NCI-H1048 (cell line): ENCODE measurements around the gene SETD1A.

Experiments
- DNase-seq: peaks from one replicate; lab custom pipeline; 2025; lab: John Stamatoyannopoulos, UW

Gene SETD1A

DNA sequence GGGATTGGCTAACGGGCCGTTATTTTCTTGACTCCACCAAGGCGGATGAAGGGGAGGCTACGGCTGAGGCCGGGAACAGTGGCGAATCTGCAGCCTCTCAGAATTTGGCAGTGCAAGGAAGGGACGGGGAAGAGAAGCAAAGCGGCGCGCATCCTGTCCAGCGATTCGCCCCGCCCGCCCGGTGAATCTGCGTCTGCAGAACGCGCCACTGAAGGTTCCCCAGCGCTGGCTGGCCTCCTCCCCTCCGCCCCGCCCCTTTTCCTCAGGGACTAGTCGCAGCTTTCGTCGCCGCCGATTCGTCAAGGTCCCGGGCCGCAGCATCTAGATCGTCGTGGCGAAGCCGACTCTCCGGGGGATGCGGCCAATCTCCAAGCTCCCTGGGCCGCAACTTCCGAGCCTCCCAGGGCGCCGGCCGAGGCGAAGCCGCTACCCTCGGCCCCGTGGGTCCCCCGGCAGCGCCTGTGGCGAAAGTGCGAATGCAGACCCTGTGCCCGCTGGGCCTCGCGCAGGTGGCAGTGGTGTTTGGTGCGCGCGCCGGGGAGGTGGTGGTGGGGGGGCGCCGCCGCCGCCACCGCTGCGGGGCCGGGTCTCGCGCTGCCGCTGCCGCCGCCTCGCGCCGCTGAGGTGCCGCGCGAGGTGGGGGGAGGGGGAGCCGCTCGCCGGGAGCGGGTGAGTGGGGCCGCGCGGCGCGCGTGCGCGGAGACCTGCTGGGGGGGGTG is at the start of gene SETD1A:
Gene SETD1A, plus strand, starts transcription at position 299 of the 719 bp plus-strand sequence. CDS start 978 bp downstream, outside the sequence.
- DNase-seq = peak; percentile 72

DNA sequence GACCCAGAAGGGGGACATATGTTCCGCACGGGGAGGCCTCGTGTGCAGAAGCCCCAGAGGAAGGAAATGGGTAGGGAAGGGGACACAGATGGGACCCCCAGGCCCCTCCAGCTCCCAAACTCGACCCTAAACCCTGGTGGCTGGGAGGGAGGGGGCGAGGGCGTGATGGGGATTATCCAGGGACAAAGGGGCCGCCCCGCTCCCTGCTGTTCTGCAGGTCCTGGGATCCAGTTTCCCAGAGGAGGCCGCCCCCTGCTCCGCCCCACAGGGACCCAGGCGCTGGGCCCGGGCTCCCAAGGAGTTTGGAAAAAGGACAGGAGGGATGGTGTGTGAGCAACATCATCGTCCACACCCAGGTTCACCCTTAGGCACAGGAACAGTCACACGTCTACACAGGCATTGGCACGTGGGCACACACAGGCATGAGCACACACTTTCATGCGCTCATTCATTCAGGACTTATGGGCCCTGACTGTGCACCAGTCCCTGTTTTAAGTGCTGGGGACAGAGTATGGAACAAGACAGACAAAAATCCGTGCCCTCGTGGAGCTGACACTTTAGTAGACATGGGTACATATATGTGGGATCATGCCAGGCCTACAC is 47.0 kb upstream of the SETD1A start:
- no peak for DNase-seq

DNA sequence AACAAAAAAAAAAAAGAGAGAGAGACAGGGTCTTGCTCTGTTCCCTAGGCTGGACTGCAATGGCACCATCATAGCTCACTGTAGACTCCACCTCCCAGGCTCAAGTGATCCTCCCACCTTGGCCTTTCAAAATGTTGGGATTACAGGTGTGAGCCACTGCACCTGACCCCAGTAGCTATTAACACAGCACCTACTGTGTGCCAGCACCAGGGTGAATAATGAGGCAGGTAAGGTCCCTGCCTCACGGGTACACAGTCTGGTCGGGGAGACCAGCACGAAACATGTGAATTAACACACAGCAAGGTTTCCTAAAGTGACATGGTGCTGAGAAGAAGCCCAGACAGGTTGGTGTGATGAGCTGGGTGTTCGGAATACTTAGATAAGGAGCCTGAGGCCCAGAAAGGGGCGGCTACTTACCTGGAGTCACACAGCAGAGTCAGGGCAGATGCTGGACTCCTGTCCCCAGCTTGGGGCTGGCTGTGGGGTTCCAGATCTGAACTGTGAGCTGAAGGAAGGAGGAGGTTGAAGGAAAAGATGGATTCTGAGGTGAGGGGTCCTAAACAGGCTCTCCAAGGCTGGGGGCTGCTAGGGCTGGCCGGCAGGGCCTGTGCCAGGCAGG is 44.7 kb upstream of the SETD1A start:
- DNase-seq = no peak

DNA sequence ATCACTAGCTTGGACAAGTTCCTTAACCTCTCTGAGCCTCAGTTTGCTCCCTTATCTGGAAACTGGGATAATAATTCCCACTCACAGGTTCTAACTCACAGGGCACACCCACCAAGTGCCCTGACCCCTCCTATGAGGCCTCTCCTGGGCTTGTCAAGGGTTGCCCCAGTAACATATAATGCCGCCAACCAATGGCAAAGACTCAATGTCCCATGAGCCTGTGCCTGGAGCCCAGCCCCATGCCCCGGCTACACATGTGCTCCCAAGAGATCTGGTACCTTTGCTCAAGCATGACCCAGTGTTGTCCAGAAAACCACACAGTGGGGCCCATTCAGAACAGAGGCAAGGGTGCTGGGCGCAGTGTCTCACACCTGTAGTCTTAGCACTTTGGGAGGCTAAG is 42.7 kb upstream of the SETD1A start:
- no peak for DNase-seq

DNA sequence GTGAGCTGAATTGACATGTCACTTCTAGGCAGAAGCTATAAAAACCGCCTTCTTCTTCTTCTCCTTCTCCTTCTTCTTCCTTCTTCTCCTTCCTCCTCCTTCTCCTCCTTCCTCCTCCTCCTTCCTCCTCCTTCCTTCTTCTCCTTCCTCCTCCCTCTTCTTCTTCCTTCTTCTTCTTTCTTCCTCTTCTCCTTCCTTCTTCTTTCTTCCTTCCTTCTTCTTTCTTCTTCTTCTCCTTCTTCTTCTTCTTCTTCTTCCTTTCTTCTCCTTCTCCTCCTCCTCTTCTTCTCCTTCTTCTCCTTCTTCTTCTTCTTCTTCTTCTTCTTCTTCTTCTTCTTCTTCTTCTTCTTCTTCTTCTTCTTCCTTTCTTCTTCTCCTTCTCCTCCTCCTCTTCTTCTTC is 38.9 kb upstream of the SETD1A start:
- DNase-seq = no peak

DNA sequence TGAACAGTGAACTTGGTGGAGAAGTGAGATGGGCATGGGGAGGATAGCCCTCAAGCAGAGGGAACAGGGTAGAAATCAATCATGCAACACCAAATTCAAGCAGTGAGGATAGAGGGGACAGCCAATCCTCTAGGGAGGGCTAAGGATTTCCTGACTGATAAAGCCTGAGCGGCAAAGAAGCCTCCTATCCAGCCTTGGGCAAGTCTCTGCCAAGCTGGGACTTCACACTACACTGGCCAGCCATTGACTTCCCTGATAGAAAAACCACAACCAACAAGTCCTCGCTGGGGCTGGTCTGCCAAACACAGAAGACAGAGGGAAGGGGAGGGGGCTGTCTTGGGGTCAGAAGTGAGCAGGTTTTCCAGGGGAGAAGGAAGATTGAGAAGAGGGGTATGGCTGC is 36.7 kb upstream of the SETD1A start:
- no peak for DNase-seq

DNA sequence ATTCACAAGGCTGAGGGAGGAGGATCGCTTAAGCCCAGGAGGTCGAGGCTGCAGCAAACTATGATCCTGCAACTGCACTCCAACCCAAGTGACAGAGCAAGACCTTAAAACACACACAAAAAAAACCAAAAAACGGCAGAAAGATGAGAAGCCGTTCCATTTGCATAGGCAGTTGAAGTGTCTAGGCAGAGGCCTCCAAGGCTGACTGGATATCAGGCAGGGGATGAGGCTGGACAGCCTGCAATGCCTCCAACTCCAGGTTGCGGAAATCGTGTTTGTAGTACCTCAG is 36.2 kb upstream of the SETD1A start:
- no peak for DNase-seq

DNA sequence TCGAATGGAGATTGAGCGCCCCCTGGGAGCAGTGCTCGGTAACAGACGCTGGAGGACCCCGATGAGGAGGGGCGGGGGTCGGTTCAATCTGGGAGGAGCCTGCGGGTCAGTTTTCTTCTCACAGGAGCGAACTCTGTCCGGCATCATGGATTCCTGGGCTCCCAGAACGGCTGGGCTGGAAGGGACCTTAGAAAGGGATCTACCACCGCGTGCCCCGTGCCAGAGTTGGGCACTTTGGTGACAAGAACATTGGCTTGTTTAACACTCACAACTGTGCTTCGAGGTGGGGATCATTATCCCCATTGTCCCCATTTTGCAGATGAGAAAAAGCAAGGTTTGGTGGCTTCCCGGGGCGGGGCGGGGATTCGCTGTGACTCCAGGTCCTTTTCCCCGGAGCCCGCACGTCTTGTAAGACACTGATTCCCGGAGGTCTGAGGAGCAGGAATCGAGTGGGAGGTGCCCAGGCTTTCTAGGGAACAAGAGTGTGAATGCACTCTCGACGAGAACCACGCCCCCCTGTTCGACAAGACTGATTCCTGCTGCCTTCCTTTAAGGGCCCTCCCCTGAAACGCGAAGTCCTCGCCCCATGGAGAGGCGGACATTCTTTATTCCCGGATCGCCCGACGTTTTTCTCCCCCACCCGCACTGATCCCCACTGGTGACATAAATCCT is 35.7 kb upstream of the SETD1A start:
- DNase-seq = peak; percentile 25

DNA sequence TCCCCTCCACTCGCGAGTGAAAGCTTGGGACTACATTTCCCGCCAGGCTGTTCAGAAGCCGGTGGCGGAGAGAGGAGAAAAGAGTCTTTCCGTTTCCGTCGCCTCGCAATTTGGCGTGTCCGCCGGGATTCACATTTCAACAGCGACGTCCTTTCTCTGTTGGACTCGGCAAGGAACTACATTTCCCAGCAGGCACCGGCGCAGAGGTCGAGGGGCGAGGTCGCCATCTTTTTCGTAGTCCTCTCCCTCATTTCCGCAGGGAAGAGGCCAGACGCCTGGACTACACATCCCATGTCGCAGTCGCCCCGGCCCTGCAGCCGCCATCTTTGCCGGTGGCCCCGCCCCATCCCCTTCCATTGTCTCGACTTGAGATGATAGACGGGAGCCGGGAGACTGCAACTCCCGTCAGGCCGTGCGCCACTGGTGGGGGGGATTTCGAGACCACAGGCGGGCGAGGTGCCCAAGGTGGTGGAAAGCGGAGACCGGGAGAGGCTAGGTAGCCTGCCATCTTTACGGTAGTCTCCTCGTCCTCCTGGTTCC is 35.1 kb upstream of the SETD1A start:
- peak; percentile 86 for DNase-seq

DNA sequence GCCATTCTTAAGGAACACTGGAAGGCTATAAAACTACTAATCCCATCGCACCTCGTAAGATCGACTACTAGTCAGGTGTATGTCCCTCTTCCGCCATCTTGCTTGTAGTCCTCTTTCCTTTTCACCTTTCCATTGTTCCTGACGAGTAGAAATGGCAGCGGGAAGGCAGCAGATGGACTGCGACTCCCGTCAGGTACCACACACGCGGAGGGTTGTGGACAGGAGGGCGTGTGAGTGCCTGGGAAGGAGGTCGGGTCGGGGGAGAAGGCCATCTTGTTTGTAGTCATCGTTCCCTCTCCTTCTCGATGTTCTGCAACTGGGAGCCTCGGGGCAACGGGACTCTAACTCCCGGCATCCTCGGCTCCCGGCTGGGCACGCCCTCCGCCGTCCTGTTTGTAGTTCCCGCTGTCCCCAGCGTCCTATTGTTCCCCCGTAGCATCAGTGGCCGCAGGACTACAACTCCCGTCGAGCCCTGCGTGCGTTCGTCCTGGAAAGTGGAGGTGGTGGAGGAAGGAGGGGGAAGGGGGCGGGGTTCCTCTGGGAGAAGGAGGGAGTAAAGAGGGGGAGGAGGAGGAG is 34.5 kb upstream of the SETD1A start:
- peak; percentile 87 for DNase-seq

DNA sequence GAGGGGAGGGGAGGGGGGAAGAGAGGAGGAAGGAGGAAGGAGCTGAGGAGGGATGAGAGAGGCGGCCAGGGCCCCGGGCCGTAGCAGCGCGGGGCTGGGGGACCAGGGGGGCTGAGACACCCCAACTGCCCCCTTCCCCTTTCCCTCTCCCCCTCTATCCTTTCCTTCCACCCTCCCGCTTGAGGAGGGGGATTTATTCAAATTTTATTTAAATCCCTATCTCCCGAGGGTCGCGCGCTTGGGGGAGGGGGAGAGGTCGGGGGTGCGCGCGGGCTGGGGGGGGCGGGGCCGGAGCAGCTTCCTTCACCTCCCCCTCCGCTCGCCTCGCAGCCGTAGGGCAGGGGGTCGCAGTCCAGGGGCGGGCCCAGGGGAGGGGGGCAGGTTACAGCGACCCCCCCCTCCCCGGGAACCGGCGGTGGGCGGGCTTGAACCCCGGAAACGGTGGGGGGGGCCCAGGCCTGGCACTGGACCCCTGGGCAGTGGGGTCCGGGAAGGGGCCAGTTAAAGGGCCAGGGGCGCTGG is 33.9 kb upstream of the SETD1A start, which contains the start of gene FBXL19:
Gene FBXL19, plus strand, starts transcription at position 19 of the 522 bp plus-strand sequence. CDS start 2,183 bp downstream, outside the sequence.
- DNase-seq = no peak

DNA sequence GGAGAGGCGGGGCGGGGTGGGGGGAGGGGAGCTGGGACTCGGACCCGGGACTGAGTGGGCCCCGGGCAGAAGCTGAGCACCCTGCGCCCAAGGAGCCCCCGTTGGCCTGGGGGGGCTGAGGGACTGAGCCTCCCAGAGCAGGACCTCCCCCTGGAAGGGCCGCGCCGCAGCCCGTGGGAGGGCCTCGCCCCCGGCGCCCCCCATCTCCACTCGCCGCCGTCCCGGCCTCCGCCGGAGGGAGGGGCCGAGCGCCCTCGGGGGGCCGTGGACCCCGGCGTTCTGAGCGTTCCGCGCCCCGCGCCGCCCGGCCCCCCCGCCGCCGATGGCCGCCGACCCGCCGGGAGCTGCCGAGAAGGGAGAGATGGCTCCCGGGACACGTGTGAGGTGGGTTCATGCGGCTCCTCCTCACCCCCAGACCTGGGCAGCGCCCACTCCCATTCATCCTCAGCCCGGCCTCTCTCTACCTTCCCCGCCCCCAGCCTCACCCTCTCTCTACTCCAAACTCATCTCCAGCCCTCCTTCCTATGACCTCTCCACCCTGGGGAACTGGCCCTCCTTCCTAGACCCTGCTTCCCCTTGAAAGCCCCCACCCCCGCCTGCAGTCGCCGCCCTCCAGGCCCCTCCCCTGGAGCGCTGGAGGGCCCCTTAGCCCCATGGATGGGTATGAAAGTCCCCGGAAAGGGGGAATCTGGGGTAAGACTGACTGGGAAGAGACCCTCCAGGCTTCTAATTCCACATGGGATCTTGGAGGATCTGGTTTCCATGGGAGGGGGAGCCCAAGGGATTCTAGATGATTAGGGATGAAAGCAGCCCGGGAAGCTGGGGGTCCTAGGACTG is 33.3 kb upstream of the SETD1A start:
- DNase-seq = no peak

DNA sequence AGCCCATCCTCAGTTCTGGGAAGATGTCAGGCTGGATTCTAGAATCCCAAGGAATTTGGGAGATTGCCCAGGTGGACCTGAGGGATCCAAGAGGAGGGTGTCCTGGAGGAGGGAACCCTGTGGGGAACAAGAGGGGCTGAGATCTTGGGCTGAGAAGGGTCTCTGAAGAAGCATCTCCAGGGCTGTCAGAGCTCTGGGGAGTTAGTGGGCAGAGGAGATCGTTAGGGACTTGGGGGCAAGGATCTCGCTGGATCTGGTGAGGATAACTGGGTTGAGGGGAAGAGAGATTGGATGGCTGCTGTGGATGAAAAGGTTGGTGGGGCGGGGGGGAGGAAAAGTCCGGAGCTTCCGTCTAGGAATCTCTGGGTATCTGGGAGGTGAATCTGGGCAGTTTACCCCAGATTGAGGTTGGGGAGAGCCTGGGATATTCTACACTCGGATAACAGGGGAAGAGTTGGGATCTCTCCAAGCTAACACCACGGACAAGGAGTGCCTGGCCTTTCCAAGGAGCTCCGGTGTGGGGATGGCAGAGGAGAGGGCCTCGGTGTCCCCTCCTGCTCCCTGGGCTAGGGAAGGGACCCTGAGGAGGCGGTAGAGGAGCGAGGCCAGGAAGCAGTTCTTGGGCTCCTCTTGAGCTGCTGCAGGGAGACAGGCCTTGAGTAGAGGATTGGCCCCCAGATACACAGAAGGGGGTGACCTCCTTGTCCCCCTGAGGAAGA is 32.5 kb upstream of the SETD1A start:
- DNase-seq = no peak

DNA sequence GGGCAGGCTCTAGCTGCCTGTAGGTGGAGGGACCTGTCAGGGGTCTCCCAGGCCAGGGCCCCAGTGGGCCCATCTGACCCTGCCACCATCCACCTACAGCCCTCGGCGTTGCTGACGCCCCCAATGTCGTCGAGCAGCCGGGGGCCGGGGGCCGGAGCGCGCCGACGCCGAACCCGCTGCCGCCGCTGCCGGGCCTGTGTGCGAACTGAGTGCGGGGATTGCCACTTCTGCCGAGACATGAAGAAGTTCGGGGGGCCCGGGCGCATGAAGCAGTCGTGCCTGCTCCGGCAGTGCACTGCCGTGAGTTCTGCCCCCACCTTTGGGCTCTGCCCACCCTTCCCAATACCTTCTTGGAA is 31.9 kb upstream of the SETD1A start:
- DNase-seq = no peak

DNA sequence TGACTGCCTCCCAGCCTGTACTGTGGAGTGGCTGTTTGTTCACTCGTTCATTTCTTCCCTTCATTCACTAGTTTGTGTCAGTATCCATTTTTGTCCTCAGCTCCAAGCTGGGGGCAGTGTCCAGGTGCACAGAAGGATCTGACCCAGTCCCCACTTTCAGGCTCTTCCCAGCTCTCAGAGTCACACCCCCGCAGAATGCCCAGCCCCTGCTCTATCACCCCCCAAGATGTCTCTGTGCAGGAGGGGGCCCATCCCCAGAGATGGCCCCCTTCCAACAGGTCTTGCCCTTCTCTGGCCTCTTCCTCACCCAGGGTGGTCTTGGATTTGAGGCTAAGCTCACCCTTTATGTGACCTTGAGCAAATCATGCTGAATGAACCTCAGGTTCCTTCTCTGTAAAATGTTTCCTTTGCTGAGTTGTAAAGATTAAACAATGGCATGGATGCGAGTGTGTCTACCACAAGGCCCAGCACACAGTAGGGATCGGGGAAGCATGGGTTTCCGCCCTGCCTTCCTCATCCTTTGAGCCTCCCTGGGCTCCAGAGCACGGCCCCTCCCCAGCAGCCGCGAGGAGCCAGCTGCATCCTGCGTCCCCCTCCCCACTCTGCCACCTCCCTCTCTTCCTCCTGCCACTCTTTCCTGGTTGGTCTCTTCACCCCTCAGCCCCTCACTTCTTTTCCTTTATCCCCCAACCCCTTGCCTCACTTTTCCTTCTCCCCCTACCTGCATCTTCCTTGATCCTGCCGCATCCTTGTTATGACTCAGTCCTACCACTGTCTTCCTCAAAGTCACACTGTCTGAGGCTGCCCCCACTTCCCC is 31.4 kb upstream of the SETD1A start:
- no peak for DNase-seq

DNA sequence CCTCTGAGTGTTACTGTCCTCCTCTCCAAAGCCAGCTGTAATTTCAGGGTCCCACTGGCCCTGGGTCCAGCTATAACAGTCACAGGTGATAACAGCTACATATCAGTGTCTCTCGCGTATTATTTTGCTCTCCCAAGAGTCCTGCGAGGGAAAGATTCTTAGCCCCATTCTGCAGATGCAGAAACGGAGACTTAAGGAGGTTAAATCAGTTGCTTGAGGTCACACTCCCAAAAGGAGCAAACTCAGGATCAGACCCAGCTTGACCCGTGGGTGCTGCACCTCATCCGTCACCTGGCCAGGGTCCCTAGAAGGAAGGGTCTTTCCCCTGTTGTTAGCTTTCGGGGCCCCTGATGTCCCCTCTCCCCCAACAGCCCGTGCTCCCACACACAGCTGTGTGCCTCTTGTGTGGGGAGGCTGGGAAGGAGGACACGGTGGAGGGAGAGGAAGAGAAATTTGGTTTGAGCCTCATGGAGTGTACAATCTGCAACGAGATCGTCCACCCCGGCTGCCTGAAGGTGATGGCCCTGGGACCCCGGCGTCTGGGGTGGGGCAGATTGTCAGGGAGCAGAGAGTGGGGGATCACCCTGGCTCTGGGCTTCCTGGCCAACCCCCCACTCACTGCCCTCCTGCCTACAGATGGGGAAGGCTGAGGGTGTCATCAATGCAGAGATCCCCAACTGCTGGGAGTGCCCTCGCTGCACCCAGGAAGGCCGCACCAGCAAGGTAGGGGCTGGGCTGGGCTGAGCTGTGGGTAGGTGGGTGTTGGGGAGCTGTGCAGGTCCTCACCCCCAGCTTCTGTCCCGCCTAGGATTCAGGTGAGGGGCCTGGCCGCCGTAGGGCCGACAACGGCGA is 30.4 kb upstream of the SETD1A start:
- DNase-seq = no peak

DNA sequence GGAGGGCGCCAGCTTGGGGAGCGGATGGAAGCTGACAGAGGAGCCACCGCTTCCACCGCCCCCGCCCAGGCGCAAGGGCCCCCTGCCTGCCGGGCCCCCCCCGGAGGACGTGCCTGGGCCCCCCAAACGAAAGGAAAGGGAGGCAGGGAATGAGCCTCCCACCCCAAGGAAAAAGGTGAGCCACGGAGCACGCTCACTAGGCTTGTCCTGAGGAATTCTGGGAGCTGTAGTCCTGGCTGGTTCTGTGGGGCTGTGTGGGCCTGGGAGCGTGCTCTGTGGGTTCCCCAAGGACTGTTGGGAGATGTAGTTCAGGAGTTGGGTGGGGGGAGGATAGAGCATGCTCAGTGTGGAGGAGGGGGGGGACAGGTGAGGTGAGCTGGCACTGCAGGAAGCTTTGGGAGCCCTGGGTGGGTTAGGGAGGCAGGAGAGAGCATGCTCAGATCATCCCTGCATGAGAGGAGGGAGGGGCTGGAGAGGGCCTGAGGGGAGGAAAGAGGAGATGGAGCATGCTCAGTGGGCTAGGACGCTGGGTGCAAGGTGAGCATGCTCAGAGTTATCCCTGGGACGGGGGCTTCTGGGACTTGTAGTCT is 29.7 kb upstream of the SETD1A start:
- DNase-seq = peak; percentile 44

DNA sequence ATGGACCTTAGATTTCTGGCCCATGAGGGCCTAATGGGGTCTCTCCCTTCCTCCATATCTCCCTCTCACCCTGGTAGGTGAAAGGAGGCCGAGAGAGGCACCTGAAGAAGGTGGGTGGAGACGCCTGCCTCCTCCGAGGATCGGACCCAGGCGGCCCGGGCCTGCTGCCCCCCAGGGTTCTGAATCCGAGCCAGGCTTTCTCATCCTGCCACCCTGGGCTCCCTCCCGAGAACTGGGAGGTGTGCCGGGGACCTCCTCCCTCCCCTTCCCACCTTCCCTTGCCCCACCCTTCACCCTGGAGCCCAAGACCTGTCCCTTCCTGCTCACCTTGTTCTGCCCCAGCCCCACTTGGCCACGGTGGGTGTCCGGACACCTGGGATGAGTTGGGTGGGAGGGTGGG is 29.2 kb upstream of the SETD1A start:
- no peak for DNase-seq
